Measurements from ENCODE around the gene CDC20.

GRCh38 chr1:43381612-43382011 lies 22.8 kb downstream of the CDC20 start:
- TF ChIP-seq, protein P1, sequence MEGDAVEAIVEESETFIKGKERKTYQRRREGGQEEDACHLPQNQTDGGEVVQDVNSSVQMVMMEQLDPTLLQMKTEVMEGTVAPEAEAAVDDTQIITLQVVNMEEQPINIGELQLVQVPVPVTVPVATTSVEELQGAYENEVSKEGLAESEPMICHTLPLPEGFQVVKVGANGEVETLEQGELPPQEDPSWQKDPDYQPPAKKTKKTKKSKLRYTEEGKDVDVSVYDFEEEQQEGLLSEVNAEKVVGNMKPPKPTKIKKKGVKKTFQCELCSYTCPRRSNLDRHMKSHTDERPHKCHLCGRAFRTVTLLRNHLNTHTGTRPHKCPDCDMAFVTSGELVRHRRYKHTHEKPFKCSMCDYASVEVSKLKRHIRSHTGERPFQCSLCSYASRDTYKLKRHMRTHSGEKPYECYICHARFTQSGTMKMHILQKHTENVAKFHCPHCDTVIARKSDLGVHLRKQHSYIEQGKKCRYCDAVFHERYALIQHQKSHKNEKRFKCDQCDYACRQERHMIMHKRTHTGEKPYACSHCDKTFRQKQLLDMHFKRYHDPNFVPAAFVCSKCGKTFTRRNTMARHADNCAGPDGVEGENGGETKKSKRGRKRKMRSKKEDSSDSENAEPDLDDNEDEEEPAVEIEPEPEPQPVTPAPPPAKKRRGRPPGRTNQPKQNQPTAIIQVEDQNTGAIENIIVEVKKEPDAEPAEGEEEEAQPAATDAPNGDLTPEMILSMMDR (conservative IDR thresholded peaks at IDR 0.05; ENCODE audit: low read depth, low read length), result no peak
- TF ChIP-seq POLR2A (IDR thresholded peaks at IDR 0.05; ENCODE audit: low read depth, low read length) (no peak), CEBPB (IDR thresholded peaks at IDR 0.05; ENCODE audit: low read depth, low read length) (no peak), FOS (IDR thresholded peaks at IDR 0.05; ENCODE audit: low read depth, low read length) (no peak), MXI1 (IDR thresholded peaks at IDR 0.05; ENCODE audit: borderline replicate concordance, low read depth, low read length) (no peak)
- TF ChIP-seq, protein P2, sequence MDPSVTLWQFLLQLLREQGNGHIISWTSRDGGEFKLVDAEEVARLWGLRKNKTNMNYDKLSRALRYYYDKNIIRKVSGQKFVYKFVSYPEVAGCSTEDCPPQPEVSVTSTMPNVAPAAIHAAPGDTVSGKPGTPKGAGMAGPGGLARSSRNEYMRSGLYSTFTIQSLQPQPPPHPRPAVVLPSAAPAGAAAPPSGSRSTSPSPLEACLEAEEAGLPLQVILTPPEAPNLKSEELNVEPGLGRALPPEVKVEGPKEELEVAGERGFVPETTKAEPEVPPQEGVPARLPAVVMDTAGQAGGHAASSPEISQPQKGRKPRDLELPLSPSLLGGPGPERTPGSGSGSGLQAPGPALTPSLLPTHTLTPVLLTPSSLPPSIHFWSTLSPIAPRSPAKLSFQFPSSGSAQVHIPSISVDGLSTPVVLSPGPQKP (IDR thresholded peaks at IDR 0.05; ENCODE audit: borderline replicate concordance, low read depth, low read length), result no peak

All from IMR-90 (cell line).